NCI-H187 treated with DMSO at 0.1 percent for 48 hours (cell line): ENCODE data around the gene MICALL1.

Experiments used
- DNase-seq: peaks from one replicate; lab custom pipeline; 2025; lab: John Stamatoyannopoulos, UW

The MICALL1 gene

GRCh38 chr22:37906364-37907008 lies 389 bp downstream of the MICALL1 start:
- no peak for DNase-seq

- no peak for DNase-seq
Observed at GRCh38 chr22:37907036-37907954, 1.2 kb downstream of the MICALL1 start.

GRCh38 chr22:37909766-37910165 lies 3.7 kb downstream of the MICALL1 start:
- DNase-seq: no peak

GRCh38 chr22:37910890-37911672 lies 5.0 kb downstream of the MICALL1 start:
- DNase-seq: no peak

GRCh38 chr22:37911697-37912096 lies 5.6 kb downstream of the MICALL1 start:
- no peak for DNase-seq

- no peak for DNase-seq
Observed at GRCh38 chr22:37912171-37912570, 6.1 kb downstream of the MICALL1 start.

- DNase-seq: no peak
Observed at GRCh38 chr22:37913233-37913721, 7.2 kb downstream of the MICALL1 start.

- no peak for DNase-seq
Observed at GRCh38 chr22:37916311-37916710, 10.2 kb downstream of the MICALL1 start.

GRCh38 chr22:37917874-37918548 lies 11.9 kb downstream of the MICALL1 start:
- no peak for DNase-seq

GRCh38 chr22:37918580-37919270 lies 12.6 kb downstream of the MICALL1 start:
- DNase-seq: no peak

- no peak for DNase-seq
Observed at GRCh38 chr22:37920126-37920525, 14.0 kb downstream of the MICALL1 start.

- no peak for DNase-seq
Observed at GRCh38 chr22:37922191-37922590, 16.1 kb downstream of the MICALL1 start.

GRCh38 chr22:37923927-37924326 lies 17.8 kb downstream of the MICALL1 start:
- no peak for DNase-seq

- no peak for DNase-seq
Observed at GRCh38 chr22:37924386-37925065, 18.4 kb downstream of the MICALL1 start.

GRCh38 chr22:37925330-37925729 lies 19.2 kb downstream of the MICALL1 start:
- no peak for DNase-seq

GRCh38 chr22:37925767-37926166 lies 19.7 kb downstream of the MICALL1 start:
- DNase-seq: no peak

GRCh38 chr22:37926358-37926757 lies 20.3 kb downstream of the MICALL1 start:
- no peak for DNase-seq

GRCh38 chr22:37926771-37927636 lies 20.9 kb downstream of the MICALL1 start:
- DNase-seq: no peak

- DNase-seq: no peak
Observed at GRCh38 chr22:37927637-37927936, 21.5 kb downstream of the MICALL1 start.

- DNase-seq: no peak
Observed at GRCh38 chr22:37929390-37929789, 23.3 kb downstream of the MICALL1 start.
